Mucosa of descending colon (tissue), 3 donors: Measurements from ENCODE around the gene CAPZA3. TPM values are rescaled to one million over a fixed set of nuclear protein-coding genes. Genes with fewer than 3 reads are reported as not detected.

ENCODE experiments used
- ATAC-seq: fragments of 200-7000 bp; cut with Tn5 transposase; one replicate; pipeline ENCODE4 v1.9.1; 2020; ENCODE audit warnings: mild to moderate bottlenecking, moderate library complexity
- DNase-seq, 3 donors: peaks; one replicate each; pipeline ENCODE4 v3.0.0-alpha.2; 2020
- H3K36me3 ChIP-seq: fragments of 200-600 bp; one replicate; pipeline ENCODE4 v1.8.0; 2021; ENCODE audit warnings: low read depth, mild to moderate bottlenecking
- H3K4me1 ChIP-seq: fragments of 200-600 bp; one replicate; pipeline ENCODE4 v1.8.0; 2021; ENCODE audit warnings: low read depth, mild to moderate bottlenecking
- H3K4me3 ChIP-seq: fragments of 200-600 bp; one replicate; pipeline ENCODE4 v1.8.0; 2021; ENCODE audit warnings: mild to moderate bottlenecking
- H3K9me3 ChIP-seq: fragments of 200-600 bp; one replicate; pipeline ENCODE4 v1.8.0; 2021; ENCODE audit warnings: mild to moderate bottlenecking
- intact Hi-C, 2 donors: fragments of 100-400 bp; cut with DNase I in 1 of 2; cut with micrococcal nuclease in 1 of 2; formaldehyde crosslinking; loops; one replicate each; pipeline versions ENCODE4 v1.11.0 to v1.11.1; 2022; cut with DNase I, micrococcal nuclease
- total RNA-seq, 3 donors: library from RNA; stranded (reverse); fragmentation: NEBNext Ultra II Directional in 2 of 3; extraction: Animal tissue kit (Norgen Biotek cat#: 25700) in 2 of 3; gene quantifications; one replicate each; pipeline versions ENCODE4 v1.2.1 to v1.2.4, GENCODE V29; 2021 to 2023
- TF ChIP-seq, protein P1 (sequence below): fragments of 200-600 bp; IDR thresholded peaks from one replicate; pipeline ENCODE4 v1.8.0; 2022; ENCODE audit warnings: antibody characterized with exemption, mild to moderate bottlenecking
- donor health status: DM: no; HTN: no; CAD: no; lungs with moderate emphysema.
- donor health status: DM: no; HTN: no; CAD: no.
- donor health status: DM: no; HTN: yes; CAD: no.

Gene CAPZA3
- total RNA-seq, 3 donors from 2014 or later, result not detected

DNA sequence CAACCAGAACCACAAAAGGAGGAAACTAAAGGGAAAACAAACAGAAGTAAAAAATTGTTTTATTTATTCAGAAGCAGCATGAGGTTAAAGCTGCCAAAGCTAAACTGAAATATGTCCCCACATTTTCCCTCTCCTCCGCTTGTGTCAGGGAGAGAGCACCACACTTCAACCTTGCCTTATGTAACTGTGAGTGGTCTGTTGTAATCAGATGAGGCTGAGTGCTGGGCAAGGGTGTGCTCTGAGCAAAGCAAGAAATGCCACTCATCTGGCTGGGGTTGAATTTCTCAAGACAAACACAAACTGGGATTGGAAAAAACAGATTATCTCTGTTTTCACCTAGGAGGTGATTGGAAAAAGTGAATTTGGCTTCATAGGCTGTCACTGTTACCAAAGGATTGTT, 12.2 kb downstream of the CAPZA3 start:
- H3K36me3 ChIP-seq, result no peaks in the 10 kb centered on the region
- TF ChIP-seq, protein P1, sequence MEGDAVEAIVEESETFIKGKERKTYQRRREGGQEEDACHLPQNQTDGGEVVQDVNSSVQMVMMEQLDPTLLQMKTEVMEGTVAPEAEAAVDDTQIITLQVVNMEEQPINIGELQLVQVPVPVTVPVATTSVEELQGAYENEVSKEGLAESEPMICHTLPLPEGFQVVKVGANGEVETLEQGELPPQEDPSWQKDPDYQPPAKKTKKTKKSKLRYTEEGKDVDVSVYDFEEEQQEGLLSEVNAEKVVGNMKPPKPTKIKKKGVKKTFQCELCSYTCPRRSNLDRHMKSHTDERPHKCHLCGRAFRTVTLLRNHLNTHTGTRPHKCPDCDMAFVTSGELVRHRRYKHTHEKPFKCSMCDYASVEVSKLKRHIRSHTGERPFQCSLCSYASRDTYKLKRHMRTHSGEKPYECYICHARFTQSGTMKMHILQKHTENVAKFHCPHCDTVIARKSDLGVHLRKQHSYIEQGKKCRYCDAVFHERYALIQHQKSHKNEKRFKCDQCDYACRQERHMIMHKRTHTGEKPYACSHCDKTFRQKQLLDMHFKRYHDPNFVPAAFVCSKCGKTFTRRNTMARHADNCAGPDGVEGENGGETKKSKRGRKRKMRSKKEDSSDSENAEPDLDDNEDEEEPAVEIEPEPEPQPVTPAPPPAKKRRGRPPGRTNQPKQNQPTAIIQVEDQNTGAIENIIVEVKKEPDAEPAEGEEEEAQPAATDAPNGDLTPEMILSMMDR, result no peak
- ATAC-seq, result no peak
- intact Hi-C loops, result no loop called here
- H3K4me3 ChIP-seq, result no peak overlapping the region
- H3K4me1 ChIP-seq, result no peaks in the 10 kb centered on the region
- no peak for DNase-seq
- no peaks in the 10 kb centered on the region for H3K9me3 ChIP-seq

DNA sequence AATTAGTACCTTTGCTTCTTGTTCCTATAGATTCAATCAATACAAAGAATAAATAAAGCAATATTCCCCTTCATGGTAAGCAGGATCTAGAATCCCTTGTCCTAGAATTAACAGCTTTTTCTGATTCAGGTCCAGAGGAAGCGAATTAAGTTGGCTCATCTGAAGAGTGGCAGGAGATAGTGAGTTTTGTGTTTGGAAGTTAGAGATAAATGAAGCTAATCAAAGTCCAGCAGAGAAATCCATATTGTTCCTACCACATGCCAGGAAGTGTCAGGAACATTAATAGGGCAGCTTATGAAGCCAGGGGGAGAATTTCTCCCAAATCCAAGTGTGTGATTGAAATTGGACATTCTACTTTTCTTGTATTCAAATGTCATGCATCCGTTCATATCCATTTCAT, 13.9 kb downstream of the CAPZA3 start:
- Histone ChIP-seq H3K36me3 (no peaks in the 10 kb centered on the region), H3K4me1 (no peaks in the 10 kb centered on the region), H3K4me3 (no peak overlapping the region), H3K9me3 (no peaks in the 10 kb centered on the region)
- TF ChIP-seq, protein P1, result no peak
- ATAC-seq, result no peak
- intact Hi-C loops, result no loop called here
- no peak for DNase-seq

DNA sequence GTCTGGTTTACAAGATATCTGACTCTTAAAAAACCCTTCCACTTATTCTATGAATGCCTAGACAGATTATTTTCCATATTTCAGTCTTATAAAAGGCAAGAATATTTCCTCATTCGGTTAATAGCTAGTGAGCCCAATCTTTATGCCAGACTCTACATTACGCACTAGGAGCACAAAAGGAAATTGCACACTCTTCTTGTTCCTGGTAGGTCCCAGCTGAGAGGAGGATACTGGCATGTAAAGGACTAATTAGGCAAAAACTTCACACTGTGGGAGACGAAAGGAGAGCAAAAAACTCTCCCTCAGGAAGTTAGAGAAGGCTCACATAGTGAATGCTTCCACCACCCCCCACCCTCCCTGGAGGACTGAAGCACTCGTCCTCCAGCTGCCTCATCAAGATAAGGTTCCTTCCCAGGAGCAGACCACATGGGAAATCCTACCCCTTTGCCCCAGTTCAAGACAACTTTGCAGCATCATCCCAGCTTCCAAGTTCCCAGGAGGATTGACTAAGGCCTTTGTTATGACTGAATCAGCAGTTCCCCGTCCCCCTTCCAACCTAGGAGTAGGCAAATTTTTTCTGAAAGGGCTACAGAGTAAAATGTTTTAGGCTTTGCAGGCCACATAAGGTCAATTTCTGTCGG, 14.5 kb downstream of the CAPZA3 start:
- intact Hi-C loops, result no loop called here
- H3K36me3 ChIP-seq, result no peaks in the 10 kb centered on the region
- H3K4me1 ChIP-seq, result no peaks in the 10 kb centered on the region
- DNase-seq (no peak), ATAC-seq (no peak)
- TF ChIP-seq, protein P1, result no peak
- H3K4me3 ChIP-seq, result no peak overlapping the region
- H3K9me3 ChIP-seq, result no peaks in the 10 kb centered on the region

DNA sequence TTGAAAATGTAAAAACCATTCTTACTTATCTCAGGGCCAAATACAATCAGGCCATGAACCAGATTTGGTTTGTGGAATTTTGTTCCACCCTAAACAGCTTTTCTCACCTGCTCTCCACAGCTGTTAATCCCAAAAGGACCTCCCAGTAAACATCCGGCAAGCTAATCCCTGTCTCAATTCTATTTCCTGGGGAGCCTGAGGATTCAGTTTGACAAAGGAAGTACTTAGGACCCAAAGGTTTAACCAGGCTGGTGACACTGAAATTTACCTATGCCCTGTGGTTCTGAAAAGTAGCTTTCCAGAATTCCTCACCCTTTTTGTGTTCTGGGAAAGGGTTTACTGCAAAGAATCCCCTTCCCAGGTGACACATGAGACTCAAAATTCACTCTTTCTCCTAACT, 15.0 kb downstream of the CAPZA3 start:
- intact Hi-C loops, result no loop called here

DNA sequence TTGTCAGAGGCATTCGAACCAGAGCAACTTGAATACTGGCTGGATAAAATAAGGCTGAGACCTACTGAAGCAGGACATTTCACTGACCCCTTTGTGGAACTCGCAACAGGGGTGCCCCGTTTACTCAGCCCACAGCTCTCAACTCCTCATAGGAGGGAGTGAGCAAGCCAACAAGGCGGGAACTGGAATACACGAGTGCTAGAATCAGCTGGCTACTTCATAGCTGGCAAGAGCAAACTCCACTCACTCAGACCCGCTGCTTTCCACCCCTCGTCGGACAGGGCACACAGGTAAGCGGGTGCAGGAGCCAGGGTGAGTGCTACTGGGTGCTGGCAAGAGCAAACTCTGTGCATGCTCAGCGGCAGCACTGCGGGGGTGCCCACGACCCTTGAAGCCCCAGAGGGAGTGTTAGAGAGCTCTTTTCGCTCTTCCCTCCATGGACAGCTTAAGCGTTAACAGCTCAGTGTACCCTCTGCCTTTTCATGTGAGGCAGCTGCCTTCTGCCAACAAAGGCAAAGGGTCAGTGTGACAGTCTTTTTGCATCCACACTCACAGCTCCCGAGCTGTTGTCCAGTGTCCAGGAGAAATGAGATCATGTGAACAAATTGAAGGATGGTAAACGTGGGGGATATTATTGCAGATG, 15.7 kb downstream of the CAPZA3 start:
- Histone ChIP-seq H3K4me3 (no peak overlapping the region), H3K9me3 (no peaks in the 10 kb centered on the region), H3K36me3 (no peaks in the 10 kb centered on the region), H3K4me1 (no peaks in the 10 kb centered on the region)
- TF ChIP-seq, protein P1, result no peak
- intact Hi-C loops, result no loop called here
- DNase-seq (no peak), ATAC-seq (no peak)

More for the DNA sequence above, 15.0 kb downstream of the CAPZA3 start:
- H3K9me3 ChIP-seq, result no peaks in the 10 kb centered on the region
- TF ChIP-seq, protein P1, result no peak
- H3K4me1 ChIP-seq, result no peaks in the 10 kb centered on the region
- no peaks in the 10 kb centered on the region for H3K36me3 ChIP-seq
- no peak overlapping the region for H3K4me3 ChIP-seq
- no peak for DNase-seq
- no peak for ATAC-seq
